Liver (tissue), 3 donors: ENCODE measurements around the gene CTNS.

Source experiments
- ATF3 ChIP-seq: IDR thresholded peaks from 2 replicates; pipeline ENCODE4 v1.6.1; 2016; ENCODE audit warnings: antibody characterized with exemption
- JUND ChIP-seq, 2 donors: IDR thresholded peaks; 2 replicates each; pipeline ENCODE4 v1.6.1; 2016; ENCODE audit warnings: antibody characterized with exemption in 2 of 2
- RAD21 ChIP-seq, 2 donors: IDR thresholded peaks; 2 replicates each; pipeline ENCODE4 v1.6.1; 2016; ENCODE audit warnings: antibody characterized with exemption in 2 of 2, mild to moderate bottlenecking in 2 of 2
- REST ChIP-seq: IDR thresholded peaks from 2 replicates; pipeline ENCODE4 v1.6.1; 2016; ENCODE audit warnings: antibody characterized with exemption, mild to moderate bottlenecking
- TAF1 ChIP-seq: conservative IDR thresholded peaks from 2 replicates; pipeline ENCODE4 v1.6.1; 2016; ENCODE audit warnings: antibody characterized with exemption, mild to moderate bottlenecking
- TF ChIP-seq, protein P1 (sequence below): fragments of 150-350 bp; IDR thresholded peaks from 2 replicates; pipeline ENCODE4 v1.5.1; 2017; ENCODE audit warnings: improper control_type of control experiment, low read depth, low read length; ENCODE audit not compliant: missing input control
- donor health status: healthy.
- donor health status: healthy.

DNA sequence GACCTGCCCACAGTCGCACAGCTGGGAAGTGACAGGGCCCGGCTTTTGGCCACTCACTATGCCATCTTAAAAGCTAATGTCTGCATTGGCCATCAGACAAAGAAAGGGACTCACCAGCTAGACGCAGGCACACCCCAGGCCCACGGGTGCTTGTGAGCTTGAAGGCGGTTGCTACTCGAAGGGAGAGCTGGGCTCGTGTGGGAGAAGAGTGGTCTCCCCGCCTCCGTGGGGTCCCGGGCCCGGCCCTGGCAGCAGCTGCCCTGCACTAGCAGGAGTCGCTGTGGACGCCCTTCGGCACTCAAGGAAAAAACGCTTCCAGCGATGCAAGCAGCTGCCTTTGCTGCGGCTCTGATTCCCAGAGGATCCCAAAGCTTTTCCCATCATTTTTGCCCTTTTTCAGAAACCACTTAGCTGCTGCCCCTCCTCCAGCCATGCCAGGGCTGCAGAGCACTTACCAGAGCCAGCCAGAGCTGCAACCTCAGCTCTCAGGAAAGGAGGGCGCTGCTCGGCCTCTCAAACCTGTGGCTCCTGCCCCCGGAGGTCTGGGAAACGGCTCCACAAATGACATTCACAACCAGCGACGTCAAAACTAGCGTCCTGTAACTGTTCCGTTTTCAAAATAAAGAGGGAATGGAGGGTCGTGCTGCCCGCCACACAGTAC lies 39.6 kb upstream of the CTNS start:
- TF ChIP-seq, protein P1, sequence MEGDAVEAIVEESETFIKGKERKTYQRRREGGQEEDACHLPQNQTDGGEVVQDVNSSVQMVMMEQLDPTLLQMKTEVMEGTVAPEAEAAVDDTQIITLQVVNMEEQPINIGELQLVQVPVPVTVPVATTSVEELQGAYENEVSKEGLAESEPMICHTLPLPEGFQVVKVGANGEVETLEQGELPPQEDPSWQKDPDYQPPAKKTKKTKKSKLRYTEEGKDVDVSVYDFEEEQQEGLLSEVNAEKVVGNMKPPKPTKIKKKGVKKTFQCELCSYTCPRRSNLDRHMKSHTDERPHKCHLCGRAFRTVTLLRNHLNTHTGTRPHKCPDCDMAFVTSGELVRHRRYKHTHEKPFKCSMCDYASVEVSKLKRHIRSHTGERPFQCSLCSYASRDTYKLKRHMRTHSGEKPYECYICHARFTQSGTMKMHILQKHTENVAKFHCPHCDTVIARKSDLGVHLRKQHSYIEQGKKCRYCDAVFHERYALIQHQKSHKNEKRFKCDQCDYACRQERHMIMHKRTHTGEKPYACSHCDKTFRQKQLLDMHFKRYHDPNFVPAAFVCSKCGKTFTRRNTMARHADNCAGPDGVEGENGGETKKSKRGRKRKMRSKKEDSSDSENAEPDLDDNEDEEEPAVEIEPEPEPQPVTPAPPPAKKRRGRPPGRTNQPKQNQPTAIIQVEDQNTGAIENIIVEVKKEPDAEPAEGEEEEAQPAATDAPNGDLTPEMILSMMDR = no peak
- TF ChIP-seq TAF1 = no peak
- TF ChIP-seq ATF3 = no peak
- no peak for TF ChIP-seq JUND (IDR thresholded peaks at IDR 0.05)
- TF ChIP-seq REST = no peak
- no peak for TF ChIP-seq RAD21 (IDR thresholded peaks at IDR 0.05)
